NCI-H146 treated with DMSO at 0.1 percent for 48 hours (cell line): Measurements from ENCODE around the gene RERG.

Experiments used
- DNase-seq: peaks from one replicate; lab custom pipeline; 2025; ENCODE audit not compliant: unreplicated experiment; lab: John Stamatoyannopoulos, UW

RERG gene

GRCh38 chr12:15192720-15193119, 28.5 kb downstream of the RERG start:
- DNase-seq, result no peak

- DNase-seq, result no peak
Measured at GRCh38 chr12:15188127-15188526, 33.1 kb downstream of the RERG start.

GRCh38 chr12:15186597-15186996, 34.6 kb downstream of the RERG start:
- no peak for DNase-seq

GRCh38 chr12:15184484-15184883, 36.7 kb downstream of the RERG start:
- no peak for DNase-seq

GRCh38 chr12:15183821-15184220, 37.4 kb downstream of the RERG start:
- no peak for DNase-seq

GRCh38 chr12:15181017-15181683, 40.1 kb downstream of the RERG start:
- no peak for DNase-seq

GRCh38 chr12:15180325-15180724, 40.9 kb downstream of the RERG start:
- no peak for DNase-seq

DNA sequence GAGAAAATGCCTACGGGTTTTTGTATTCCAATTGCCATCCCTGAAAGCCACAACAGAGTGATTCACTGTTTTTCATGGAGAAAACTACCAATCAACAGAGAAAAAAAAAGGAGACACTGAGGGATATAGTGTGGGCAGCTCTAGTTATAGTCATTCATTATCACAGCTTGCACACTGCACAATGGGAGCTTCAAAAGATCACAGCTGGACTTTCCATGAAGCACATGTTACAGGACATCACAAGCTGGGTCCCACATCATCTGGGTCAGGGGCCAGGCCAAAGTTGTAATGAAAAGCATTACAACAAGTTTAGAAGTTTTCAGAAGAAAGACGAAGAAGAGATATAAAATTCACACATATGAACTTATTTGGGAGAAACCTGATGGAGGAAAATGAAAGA, 41.5 kb downstream of the RERG start:
- no peak for DNase-seq

GRCh38 chr12:15173142-15173541, 48.1 kb downstream of the RERG start:
- no peak for DNase-seq

DNA sequence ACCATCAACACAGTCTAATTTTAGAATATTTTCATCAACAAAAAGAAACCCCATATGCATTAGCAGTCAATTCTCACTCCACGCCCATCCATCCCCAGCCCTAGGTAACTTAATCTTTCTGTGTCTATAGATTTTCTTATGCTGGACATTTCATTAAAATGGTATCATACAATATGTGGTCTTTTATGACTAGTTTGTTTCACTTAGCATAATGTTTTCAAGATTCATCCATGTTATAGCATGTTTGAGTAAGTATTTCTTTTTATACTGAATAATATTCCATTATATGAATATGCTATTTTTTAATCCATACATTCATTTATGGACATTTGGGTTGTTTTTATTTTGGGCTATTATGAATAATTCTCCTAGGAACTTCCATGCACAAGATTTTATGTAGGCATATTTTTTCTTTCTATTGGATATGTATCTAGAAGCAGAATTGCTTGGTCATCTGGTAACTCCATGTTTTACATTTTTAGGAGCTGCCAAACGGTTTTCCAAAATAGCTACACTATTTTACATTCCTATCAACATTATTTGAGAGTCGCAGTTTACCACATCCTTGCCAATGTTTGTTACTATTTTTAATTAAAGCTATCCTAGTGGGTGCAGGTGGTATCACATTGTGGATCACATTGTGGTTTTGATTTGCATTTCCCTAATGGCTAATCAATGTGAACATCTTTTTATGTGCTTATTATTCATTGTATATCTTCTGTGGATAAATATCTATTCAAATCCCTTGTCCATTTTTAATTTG, 49.0 kb downstream of the RERG start:
- no peak for DNase-seq

GRCh38 chr12:15171012-15171655, 50.1 kb downstream of the RERG start:
- DNase-seq, result no peak

- DNase-seq, result no peak
Measured at GRCh38 chr12:15168026-15168678, 53.1 kb downstream of the RERG start.

GRCh38 chr12:15165012-15165659, 56.1 kb downstream of the RERG start:
- no peak for DNase-seq

DNA sequence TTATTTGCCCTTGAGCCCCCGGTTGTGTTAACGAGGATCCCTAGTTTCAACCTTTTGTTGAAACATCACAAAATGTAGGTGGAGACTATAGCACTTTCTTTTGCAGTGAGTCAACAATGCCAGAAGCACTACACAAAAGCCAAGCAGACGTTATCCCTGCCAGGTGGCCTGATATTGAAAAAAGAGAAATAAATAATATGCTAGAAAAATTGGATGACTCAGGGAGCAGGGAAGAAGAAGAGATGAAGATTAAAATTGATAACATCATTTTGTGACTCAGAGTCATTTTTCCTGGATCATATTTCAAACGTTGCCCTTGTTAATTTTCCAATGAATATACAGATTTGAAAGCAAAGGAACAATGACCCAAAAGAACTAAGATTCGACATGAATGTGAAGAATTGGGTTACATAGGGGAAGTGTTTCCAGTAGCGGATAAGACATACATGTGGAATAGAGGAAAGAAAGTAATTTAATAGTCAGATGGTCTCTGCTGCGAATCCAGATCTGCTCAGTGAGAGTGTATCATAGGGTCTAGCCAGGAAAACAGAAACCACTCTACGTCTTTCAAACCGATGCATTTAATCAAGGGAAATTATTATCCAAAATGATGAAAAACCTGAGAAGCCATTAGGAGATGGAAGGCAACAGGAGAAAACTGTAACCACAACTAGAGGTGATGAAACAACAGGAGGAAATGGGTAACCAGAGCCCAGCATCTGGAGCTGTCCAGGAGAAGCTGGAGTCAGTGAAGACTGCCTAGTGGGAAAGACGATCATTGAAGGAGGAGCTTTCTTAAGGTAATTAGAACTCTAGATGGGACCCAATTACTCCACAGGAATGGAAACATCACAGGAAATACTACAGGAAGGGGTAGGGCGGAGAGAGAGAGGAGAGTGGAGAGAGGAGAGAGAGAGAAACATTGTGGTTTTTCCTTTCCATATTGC, 57.9 kb downstream of the RERG start:
- DNase-seq, result no peak

GRCh38 chr12:15158083-15158482, 63.1 kb downstream of the RERG start:
- no peak for DNase-seq

DNA sequence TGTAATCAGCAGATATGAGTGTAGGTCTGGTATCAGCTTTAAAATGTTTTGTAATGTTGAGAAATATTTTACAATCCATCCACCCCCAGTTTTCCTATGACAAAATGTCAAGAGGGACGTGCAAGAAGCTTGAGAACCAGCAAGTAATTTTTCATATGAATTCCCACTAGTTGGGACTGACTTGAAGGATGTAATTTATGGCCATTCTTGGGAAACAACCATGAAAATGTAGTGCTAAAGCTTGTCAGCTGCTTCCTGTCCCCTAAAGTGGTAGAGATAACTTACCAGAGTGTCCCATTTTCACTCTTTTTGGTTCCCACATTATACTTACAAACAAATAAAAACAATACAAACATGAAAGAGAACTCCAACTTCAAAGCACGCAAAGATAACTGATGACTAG, 63.9 kb downstream of the RERG start:
- DNase-seq, result no peak

- no peak for DNase-seq
Measured at GRCh38 chr12:15155271-15155670, 65.9 kb downstream of the RERG start.

DNA sequence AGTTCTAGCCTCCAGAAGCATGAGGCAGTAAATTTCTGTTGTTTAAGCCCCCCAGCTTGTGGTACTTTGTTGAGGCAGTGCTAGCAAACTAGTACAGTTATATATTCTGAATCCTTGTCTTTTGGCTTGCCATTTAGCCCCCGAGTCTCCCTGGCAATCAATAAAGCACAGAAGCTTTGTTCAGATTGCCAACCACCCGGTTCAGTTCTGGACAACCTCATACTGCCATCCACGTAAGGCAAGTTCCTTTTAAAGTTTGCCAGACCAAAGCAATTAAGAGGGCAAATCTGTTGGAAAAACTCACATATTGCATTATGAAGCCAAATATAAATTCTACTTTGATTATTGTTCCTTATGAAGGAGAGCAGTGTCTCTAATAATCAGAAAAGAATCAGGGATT, 67.1 kb downstream of the RERG start:
- DNase-seq, result no peak

- DNase-seq, result no peak
Measured at GRCh38 chr12:15152868-15153267, 68.3 kb downstream of the RERG start.

DNA sequence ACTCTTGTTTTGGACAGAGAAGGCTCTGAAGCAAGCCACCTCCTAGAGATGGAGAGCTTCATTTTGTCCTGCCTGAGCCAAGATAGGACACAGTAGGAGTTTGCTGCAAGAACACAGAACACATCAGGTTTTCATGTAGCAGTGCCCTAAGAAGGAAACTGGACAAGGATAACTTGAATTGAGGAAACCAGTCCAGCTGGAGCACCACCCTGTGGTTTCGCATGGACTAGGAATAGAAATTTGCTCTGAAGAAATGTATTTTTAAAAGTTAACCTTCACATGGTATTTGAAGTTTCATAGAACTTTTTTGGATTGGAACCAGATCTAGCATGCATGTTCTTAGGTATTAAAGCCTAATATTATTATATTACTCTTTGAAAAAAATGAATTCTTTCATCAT, 68.8 kb downstream of the RERG start:
- no peak for DNase-seq
